ENCODE measurements around the gene AMER1.

The AMER1 gene

DNA sequence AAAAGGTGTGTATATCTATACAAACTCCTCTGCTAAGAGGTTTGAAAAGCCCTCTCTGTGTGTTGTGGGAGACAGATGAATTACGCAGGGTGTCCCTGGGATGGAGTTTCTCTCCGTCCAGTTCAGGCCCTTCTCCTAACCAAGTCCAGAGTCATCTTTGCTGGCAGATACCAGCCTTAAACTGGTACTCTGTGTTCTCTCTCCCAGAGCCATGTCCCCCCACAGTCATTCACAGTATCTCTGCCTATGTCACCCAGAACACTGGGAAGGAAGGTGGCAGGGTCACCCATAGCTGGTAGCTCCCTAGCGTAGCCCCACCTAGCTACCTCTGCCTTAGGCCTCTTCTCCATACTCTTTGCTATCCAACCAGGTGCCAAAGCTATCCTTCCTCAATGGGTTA, 8.9 kb downstream of the AMER1 start:
- Histone ChIP-seq H3K4me3 (ENCODE audit: low read depth in 1 of 2, low read length in 1 of 2) (no peak overlapping the region), H3K9me3 (no peaks in the 10 kb centered on the region), H3K4me1 (ENCODE audit: control insufficient read depth in 1 of 2, insufficient read depth in 1 of 2, low read depth in 1 of 2, low read length in 1 of 2) (no peaks in the 10 kb centered on the region), H3K36me3 (no peaks in the 10 kb centered on the region), H3K27ac (no peak overlapping the region), H3K27me3 (no peaks in the 10 kb centered on the region)
- TF ChIP-seq, protein P1, sequence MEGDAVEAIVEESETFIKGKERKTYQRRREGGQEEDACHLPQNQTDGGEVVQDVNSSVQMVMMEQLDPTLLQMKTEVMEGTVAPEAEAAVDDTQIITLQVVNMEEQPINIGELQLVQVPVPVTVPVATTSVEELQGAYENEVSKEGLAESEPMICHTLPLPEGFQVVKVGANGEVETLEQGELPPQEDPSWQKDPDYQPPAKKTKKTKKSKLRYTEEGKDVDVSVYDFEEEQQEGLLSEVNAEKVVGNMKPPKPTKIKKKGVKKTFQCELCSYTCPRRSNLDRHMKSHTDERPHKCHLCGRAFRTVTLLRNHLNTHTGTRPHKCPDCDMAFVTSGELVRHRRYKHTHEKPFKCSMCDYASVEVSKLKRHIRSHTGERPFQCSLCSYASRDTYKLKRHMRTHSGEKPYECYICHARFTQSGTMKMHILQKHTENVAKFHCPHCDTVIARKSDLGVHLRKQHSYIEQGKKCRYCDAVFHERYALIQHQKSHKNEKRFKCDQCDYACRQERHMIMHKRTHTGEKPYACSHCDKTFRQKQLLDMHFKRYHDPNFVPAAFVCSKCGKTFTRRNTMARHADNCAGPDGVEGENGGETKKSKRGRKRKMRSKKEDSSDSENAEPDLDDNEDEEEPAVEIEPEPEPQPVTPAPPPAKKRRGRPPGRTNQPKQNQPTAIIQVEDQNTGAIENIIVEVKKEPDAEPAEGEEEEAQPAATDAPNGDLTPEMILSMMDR (IDR thresholded peaks at IDR 0.05): no peak

DNA sequence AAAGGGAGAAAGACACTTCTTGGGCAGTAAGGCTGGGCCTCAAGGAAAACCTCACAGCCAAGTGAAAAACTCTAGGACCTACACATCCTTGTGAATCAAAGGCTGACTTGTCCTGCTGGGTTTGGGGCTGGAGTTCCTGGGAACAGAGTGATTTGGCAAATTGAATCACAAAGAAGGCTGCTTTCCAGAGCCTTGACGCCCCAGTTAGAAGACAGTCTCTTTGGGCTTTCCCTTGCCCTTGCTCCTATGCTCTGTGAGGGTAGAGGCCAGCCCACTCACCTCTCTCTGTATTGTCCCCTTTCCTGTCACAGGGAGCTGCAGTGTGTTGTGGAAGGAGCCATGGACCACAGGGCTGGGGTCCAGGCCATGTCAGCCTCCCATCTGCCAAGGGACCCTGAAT, 9.6 kb downstream of the AMER1 start:
- TF ChIP-seq, protein P1 (IDR thresholded peaks at IDR 0.05): no peak
- H3K36me3 ChIP-seq: no peaks in the 10 kb centered on the region
- H3K4me1 ChIP-seq (ENCODE audit: control insufficient read depth in 1 of 2, insufficient read depth in 1 of 2, low read depth in 1 of 2, low read length in 1 of 2): no peaks in the 10 kb centered on the region
- H3K9me3 ChIP-seq: no peaks in the 10 kb centered on the region
- no peaks in the 10 kb centered on the region for H3K27me3 ChIP-seq
- no peak overlapping the region for H3K27ac ChIP-seq
- no peak overlapping the region for H3K4me3 ChIP-seq (ENCODE audit: low read depth in 1 of 2, low read length in 1 of 2)

DNA sequence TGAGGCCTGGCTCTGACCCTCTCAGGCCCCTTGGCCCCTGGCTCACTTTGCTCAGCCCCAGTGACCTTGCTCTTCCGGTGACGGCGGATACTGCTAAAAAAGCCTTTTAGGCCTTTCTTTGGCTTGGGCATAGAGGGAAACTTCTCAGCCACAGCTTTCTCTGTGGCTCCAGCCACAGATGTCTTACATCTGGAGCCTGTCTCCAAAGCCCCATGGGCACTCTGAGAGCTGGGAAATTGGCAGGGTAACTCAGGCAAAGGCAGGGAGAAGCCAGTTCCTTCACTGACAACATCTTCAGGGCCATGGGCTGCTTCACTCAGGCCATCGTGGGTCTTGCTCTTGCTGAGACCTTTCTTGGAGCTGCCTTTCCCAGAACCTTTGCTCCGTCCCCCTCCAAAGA, 12.8 kb downstream of the AMER1 start:
- Histone ChIP-seq H3K9me3 (no peaks in the 10 kb centered on the region), H3K27ac (no peak overlapping the region), H3K36me3 (no peaks in the 10 kb centered on the region), H3K4me3 (ENCODE audit: low read depth in 1 of 2, low read length in 1 of 2) (no peak overlapping the region), H3K4me1 (ENCODE audit: control insufficient read depth in 1 of 2, insufficient read depth in 1 of 2, low read depth in 1 of 2, low read length in 1 of 2) (no peaks in the 10 kb centered on the region), H3K27me3 (no peaks in the 10 kb centered on the region)
- TF ChIP-seq, protein P1 (IDR thresholded peaks at IDR 0.05): no peak

DNA sequence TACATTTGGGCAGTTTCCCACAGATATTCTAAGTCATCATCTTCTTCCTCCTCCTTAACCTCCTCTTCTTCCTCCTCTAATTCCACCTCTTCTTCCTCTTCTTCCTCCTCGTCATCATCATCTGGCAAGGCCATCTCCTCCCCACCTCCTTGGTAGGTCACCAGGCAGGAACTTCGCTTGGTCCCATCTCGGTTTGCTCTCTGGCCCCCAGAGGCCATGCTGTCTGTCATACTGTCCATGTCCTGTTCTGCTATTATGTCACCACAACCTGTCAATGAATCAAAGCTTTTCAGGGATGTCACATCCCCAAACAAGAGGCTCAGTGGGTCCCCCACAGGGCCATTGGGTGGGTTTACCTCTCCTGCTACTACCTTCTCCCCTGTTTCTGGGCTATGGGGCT, 13.5 kb downstream of the AMER1 start:
- Histone ChIP-seq H3K27me3 (no peaks in the 10 kb centered on the region), H3K36me3 (no peaks in the 10 kb centered on the region), H3K27ac (no peak overlapping the region), H3K9me3 (no peaks in the 10 kb centered on the region), H3K4me1 (ENCODE audit: control insufficient read depth in 1 of 2, insufficient read depth in 1 of 2, low read depth in 1 of 2, low read length in 1 of 2) (no peaks in the 10 kb centered on the region), H3K4me3 (ENCODE audit: low read depth in 1 of 2, low read length in 1 of 2) (no peak overlapping the region)
- TF ChIP-seq, protein P1 (IDR thresholded peaks at IDR 0.05): no peak

DNA sequence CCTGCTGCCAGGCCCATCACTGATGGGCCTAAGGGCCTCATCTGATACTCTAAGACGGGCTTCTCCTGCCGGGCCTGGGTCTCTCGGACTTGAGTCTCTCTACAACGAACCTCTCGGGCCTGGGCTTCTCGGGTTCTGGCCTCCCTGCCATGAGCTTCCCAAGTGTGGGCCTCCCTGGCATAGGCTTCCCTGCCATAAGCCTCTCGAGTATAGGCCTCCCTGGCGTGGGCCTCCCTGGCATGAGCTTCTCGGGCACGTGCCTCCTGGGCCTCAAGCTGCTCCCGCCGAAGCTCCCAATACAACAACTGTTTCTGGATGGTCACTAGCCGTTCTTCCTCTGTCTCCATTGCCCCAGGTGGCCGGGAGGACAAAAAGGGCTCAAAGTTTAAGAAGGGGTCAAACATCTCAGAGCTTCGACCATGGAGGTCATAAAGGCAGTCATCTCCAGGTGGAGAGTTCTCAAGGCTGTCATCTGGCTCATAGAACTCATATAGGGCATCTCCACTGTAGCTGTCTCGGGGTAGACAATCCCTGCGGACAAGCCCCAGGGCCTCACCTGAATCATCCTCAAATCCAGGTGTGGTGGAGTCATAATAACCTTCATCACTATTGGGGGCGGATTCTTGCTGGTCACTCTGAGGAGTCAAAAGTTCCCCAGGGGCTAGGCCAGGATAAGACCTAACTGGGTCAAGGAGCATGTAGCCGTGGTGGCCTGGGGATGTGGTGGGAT, 14.1 kb downstream of the AMER1 start:
- no peaks in the 10 kb centered on the region for H3K4me1 ChIP-seq (ENCODE audit: control insufficient read depth in 1 of 2, insufficient read depth in 1 of 2, low read depth in 1 of 2, low read length in 1 of 2)
- H3K4me3 ChIP-seq (ENCODE audit: low read depth in 1 of 2, low read length in 1 of 2): no peak overlapping the region
- H3K36me3 ChIP-seq: no peaks in the 10 kb centered on the region
- no peaks in the 10 kb centered on the region for H3K27me3 ChIP-seq
- no peak overlapping the region for H3K27ac ChIP-seq
- TF ChIP-seq, protein P1 (IDR thresholded peaks at IDR 0.05): no peak
- H3K9me3 ChIP-seq: no peaks in the 10 kb centered on the region
